HEK293 (cell line): ENCODE measurements around the gene YOD1.

Source experiments
- CTCF ChIP-seq: fragments of 450-650 bp; formaldehyde crosslinking; IDR thresholded peaks from 2 replicates; pipeline ENCODE4 v1.5.1; 2016; ENCODE audit warnings: missing biosample characterization, missing genetic modification characterization
- TRIM28 ChIP-seq: IDR thresholded peaks from 2 replicates; pipeline ENCODE4 v1.6.1; 2011; ENCODE audit warnings: low read length, control low read depth, borderline replicate concordance
- ZBTB49 ChIP-seq: fragments of 450-650 bp; formaldehyde crosslinking; IDR thresholded peaks from 2 replicates; pipeline ENCODE4 v1.5.1; 2016; ENCODE audit warnings: missing biosample characterization, missing genetic modification characterization, low read depth
- ZBTB7A ChIP-seq: fragments of 450-650 bp; formaldehyde crosslinking; IDR thresholded peaks from 2 replicates; pipeline ENCODE4 v1.5.1; 2016; ENCODE audit warnings: low read depth, missing biosample characterization, missing genetic modification characterization
- ZFP41 ChIP-seq: fragments of 450-650 bp; formaldehyde crosslinking; IDR thresholded peaks from 2 replicates; pipeline ENCODE4 v1.5.1; 2016; ENCODE audit warnings: missing biosample characterization, missing genetic modification characterization, borderline replicate concordance
- ZNF311 ChIP-seq: fragments of 450-650 bp; formaldehyde crosslinking; IDR thresholded peaks from 2 replicates; pipeline ENCODE4 v1.5.1; 2017; ENCODE audit warnings: missing biosample characterization, missing genetic modification characterization, borderline replicate concordance
- ZNF624 ChIP-seq: fragments of 450-650 bp; formaldehyde crosslinking; IDR thresholded peaks from 2 replicates; pipeline ENCODE4 v1.5.1; 2017; ENCODE audit warnings: missing biosample characterization, missing genetic modification characterization

- TF ChIP-seq ZBTB49 (tag by site-specific recombination) (no peak), TRIM28 (no peak), CTCF (tag by site-specific recombination) (no peak), ZFP41 (tag by site-specific recombination) (no peak), ZBTB7A (tag by site-specific recombination) (no peak), ZNF624 (tag by site-specific recombination) (no peak), ZNF311 (tag by site-specific recombination) (no peak)
These were observed 38.0 kb upstream of the YOD1 start, which contains the start of gene C4BPB for GRCh38 chr1:207088701-207089626.
